ENCODE measurements around the gene WWOX.

- TF ChIP-seq, protein P1, sequence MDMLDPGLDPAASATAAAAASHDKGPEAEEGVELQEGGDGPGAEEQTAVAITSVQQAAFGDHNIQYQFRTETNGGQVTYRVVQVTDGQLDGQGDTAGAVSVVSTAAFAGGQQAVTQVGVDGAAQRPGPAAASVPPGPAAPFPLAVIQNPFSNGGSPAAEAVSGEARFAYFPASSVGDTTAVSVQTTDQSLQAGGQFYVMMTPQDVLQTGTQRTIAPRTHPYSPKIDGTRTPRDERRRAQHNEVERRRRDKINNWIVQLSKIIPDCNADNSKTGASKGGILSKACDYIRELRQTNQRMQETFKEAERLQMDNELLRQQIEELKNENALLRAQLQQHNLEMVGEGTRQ (IDR thresholded peaks at IDR 0.05): no peak
- TF ChIP-seq JUNB (IDR thresholded peaks at IDR 0.05): no peak
- no peak for TF ChIP-seq EP300 (IDR thresholded peaks at IDR 0.05)
- TF ChIP-seq CTCF (IDR thresholded peaks at IDR 0.05): no peak
- no peak for TF ChIP-seq RFX5 (IDR thresholded peaks at IDR 0.05)
- no peak for TF ChIP-seq REST (IDR thresholded peaks at IDR 0.05)
- TF ChIP-seq, protein P2, sequence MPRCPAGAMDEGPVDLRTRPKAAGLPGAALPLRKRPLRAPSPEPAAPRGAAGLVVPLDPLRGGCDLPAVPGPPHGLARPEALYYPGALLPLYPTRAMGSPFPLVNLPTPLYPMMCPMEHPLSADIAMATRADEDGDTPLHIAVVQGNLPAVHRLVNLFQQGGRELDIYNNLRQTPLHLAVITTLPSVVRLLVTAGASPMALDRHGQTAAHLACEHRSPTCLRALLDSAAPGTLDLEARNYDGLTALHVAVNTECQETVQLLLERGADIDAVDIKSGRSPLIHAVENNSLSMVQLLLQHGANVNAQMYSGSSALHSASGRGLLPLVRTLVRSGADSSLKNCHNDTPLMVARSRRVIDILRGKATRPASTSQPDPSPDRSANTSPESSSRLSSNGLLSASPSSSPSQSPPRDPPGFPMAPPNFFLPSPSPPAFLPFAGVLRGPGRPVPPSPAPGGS (IDR thresholded peaks at IDR 0.05): no peak
- TF ChIP-seq CBX8 (IDR thresholded peaks at IDR 0.05): no peak
- no peak for TF ChIP-seq JUN (IDR thresholded peaks at IDR 0.05)
- TF ChIP-seq MAFK (IDR thresholded peaks at IDR 0.05; ENCODE audit: partially characterized antibody): no peak
- TF ChIP-seq POLR2A (IDR thresholded peaks at IDR 0.05; ENCODE audit: low read length): no peak
These were observed 843.3 kb downstream of the WWOX start for GRCh38 chr16:78942625-78943245.
